Testis (tissue), 2 donors: ENCODE results near the gene SCAPER.

ENCODE experiments used
- POLR2A ChIP-seq: fragments of 450-650 bp; IDR thresholded peaks from one replicate; pipeline ENCODE4 v1.6.1; 2017; ENCODE audit warnings: antibody characterized with exemption, mild to moderate bottlenecking, moderate library complexity
- TF ChIP-seq, protein P1 (sequence below), 3 experiments: fragments of 450-650 bp in 2 of 3; fragments of 200-600 bp in 1 of 3; sonication (generic) in 1 of 3; IDR thresholded peaks; one replicate each; pipeline ENCODE4 v1.5.1; 2016 to 2019; ENCODE audit warnings: antibody characterized with exemption in 3 of 3, mild to moderate bottlenecking in 2 of 3, moderate library complexity in 1 of 3

DNA sequence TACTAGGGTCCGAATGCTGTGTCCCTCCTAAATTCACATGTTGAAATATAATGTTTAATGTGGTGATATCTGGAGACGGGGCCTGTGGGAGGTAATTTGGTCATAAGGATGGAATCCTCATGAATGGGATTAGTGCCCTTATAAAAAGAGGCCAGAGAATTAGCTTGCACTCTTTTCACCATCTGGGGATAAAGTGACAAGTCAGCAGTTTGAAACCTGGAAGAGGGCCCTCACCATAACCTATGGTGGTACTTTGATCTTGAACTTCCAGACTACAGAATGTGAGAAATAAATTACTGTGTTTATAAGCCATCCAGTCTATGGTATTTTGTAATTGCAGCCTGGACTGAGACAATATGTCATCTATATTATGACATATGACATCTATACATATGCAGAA, 436.4 kb downstream of the SCAPER start:
- no peak for TF ChIP-seq POLR2A
- TF ChIP-seq, protein P1, sequence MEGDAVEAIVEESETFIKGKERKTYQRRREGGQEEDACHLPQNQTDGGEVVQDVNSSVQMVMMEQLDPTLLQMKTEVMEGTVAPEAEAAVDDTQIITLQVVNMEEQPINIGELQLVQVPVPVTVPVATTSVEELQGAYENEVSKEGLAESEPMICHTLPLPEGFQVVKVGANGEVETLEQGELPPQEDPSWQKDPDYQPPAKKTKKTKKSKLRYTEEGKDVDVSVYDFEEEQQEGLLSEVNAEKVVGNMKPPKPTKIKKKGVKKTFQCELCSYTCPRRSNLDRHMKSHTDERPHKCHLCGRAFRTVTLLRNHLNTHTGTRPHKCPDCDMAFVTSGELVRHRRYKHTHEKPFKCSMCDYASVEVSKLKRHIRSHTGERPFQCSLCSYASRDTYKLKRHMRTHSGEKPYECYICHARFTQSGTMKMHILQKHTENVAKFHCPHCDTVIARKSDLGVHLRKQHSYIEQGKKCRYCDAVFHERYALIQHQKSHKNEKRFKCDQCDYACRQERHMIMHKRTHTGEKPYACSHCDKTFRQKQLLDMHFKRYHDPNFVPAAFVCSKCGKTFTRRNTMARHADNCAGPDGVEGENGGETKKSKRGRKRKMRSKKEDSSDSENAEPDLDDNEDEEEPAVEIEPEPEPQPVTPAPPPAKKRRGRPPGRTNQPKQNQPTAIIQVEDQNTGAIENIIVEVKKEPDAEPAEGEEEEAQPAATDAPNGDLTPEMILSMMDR (IDR thresholded peaks at IDR 0.05), result no peak
